Stomach (tissue), 9 donors: ENCODE data around the gene CPT1B. TPM values are rescaled to one million over a fixed set of nuclear protein-coding genes. Genes with fewer than 3 reads are reported as not detected.

ENCODE experiments used
- DNase-seq, 2 donors: peaks; one replicate each; pipeline versions ENCODE4 v3.0.0 to v3.0.0-alpha.2; 2013 to 2019
- H3K27ac ChIP-seq, 5 donors: fragments of 200-600 bp in 4 of 5; sonication (generic) in 4 of 5; one replicate each; pipeline ENCODE4 v1.5.1; 2013 to 2019; ENCODE audit warnings: mild to moderate bottlenecking in 1 of 5, moderate library complexity in 1 of 5
- H3K27me3 ChIP-seq, 3 donors: fragments of 200-600 bp; sonication (generic); one replicate each; pipeline ENCODE4 v1.5.1; 2017 to 2019; ENCODE audit warnings: mixed run types in 1 of 3
- H3K36me3 ChIP-seq, 4 donors: fragments of 200-600 bp; sonication (generic); 1 replicate in 3 of 4; 2 replicates in 1 of 4; pipeline ENCODE4 v1.5.1; 2016 to 2019
- H3K4me1 ChIP-seq, 4 donors: fragments of 200-600 bp; sonication (generic); one replicate each; pipeline ENCODE4 v1.5.1; 2016 to 2019
- H3K4me3 ChIP-seq, 4 donors: fragments of 200-600 bp; sonication (generic) in 3 of 4; one replicate each; pipeline ENCODE4 v1.5.1; 2016 to 2019; ENCODE audit warnings: mild to moderate bottlenecking in 1 of 4
- H3K9me3 ChIP-seq, 4 donors: fragments of 200-600 bp; sonication (generic); one replicate each; pipeline ENCODE4 v1.5.1; 2016 to 2019
- CTCF ChIP-seq, 7 experiments: fragments of 450-650 bp in 4 of 7; fragments of 200-600 bp in 3 of 7; sonication (generic) in 3 of 7; IDR thresholded peaks; one replicate each; pipeline ENCODE4 v1.5.1; 2016 to 2019; ENCODE audit warnings: antibody characterized with exemption in 7 of 7, control low read depth in 2 of 7, mild to moderate bottlenecking in 1 of 7
- EP300 ChIP-seq: sonication (generic); formaldehyde crosslinking; IDR thresholded peaks from one replicate; pipeline ENCODE4 v1.6.1; 2017; ENCODE audit warnings: antibody characterized with exemption
- POLR2A ChIP-seq, 4 donors: fragments of 450-650 bp; IDR thresholded peaks; one replicate each; pipeline ENCODE4 v1.6.1; 2016; ENCODE audit warnings: antibody characterized with exemption in 4 of 4, control low read depth in 2 of 4, mild to moderate bottlenecking in 1 of 4, moderate library complexity in 1 of 4
- POLR2AphosphoS5 ChIP-seq, 3 donors: sonication (generic); formaldehyde crosslinking; IDR thresholded peaks; one replicate each; pipeline ENCODE4 v1.6.1; 2016; ENCODE audit warnings: antibody characterized with exemption in 3 of 3
- WGBS, 5 donors: extraction: QIAGEN DNeasy Blood & Tissue Kit in 3 of 5; methylation state at CpG; one replicate each; pipeline versions ENCODE4 v1.1.5 to v1.1.7; 2013 to 2018; 5-methylcytosine and 5-hydroxymethylcytosine counted together
- intact Hi-C: fragments of 100-400 bp; cut with DNase I; formaldehyde crosslinking; loops from one replicate; pipeline ENCODE4 v1.15.1; 2023; ENCODE audit warnings: low total_unique reads
- polyA plus RNA-seq, 3 donors: library from polyadenylated mRNA; stranded (reverse); fragments of 200-250 nt; gene quantifications; one replicate each; pipeline ENCODE4 v1.2.3, GENCODE V29; 2013
- total RNA-seq, 5 donors: library from RNA; depleted of rRNA; stranded (reverse); fragments of >200 nt; gene quantifications; one replicate each; pipeline versions ENCODE4 v1.1.0 to v1.2.3, GENCODE V29; 2014 to 2016
- donor health status: healthy with polysubstance abuse.
- donor health status: Bipolar disorder and iron deficiency.
- donor health status: healthy.

CPT1B gene
- total and polyA plus RNA-seq, 8 donors = 6.6 to 164 (median 21.0) TPM

DNA sequence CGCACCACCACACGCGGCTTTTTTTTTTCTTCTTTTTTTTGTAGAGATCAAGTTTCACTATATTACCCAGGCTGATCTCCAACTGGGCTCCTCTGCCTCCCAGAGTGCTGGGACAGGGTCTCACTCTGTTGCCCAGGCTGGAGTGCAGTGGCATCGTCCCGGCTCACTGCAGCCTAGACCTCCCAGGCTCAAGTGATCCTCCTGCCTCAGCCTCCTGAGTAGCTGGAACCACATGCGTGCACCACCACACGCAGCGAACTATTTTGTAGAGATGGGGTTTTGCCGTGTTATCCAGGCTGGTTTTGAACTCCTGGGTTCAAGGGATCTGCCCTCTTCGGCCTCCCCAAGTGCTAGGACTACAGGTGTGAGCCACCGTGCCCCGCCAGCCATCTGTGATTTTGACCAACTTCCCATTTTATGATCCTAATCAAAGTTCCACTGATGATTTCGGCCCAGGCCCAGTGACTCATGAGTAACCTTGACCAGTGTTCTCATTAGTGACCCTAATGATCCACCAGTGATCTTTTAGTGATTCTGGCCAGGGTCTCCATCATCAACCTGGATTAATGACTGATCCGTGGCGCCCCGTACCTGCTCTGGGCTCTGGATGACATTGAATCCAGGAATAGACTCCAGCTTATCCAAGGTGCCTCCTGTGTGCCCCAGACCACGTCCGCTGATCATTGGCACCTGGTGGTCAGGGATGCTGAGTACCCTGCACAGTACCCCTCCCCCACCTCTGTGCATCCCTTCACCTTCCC, 50.1 kb downstream of the CPT1B start:
- H3K4me3 ChIP-seq = peak overlapping the region in 2 of 4 donors; percentile 53 to 80
- peaks cover 8 to 12% (median 12%) of the 10 kb centered on the region in 4 donors for H3K36me3 ChIP-seq
- 90 to 92% (median 92%) methylated on average over 15 to 18 of the region's 18 CpGs for WGBS, 5 donors
- H3K27me3 ChIP-seq = peaks cover 0 to 39% (median 0%) of the 10 kb centered on the region in 3 donors
- intact Hi-C loops = no loop called here
- TF ChIP-seq EP300 (no peak), POLR2AphosphoS5 (IDR thresholded peaks at IDR 0.05) (no peak), CTCF (IDR thresholded peaks at IDR 0.05) (no peak), POLR2A (IDR thresholded peaks at IDR 0.05) (no peak)
- no peaks in the 10 kb centered on the region for H3K9me3 ChIP-seq
- H3K27ac ChIP-seq = peak overlapping the region in 4 of 5 donors; percentile 92 to 98 (median 94)
- DNase-seq = no peak
- peaks cover 68 to 90% (median 84%) of the 10 kb centered on the region in 4 donors for H3K4me1 ChIP-seq

DNA sequence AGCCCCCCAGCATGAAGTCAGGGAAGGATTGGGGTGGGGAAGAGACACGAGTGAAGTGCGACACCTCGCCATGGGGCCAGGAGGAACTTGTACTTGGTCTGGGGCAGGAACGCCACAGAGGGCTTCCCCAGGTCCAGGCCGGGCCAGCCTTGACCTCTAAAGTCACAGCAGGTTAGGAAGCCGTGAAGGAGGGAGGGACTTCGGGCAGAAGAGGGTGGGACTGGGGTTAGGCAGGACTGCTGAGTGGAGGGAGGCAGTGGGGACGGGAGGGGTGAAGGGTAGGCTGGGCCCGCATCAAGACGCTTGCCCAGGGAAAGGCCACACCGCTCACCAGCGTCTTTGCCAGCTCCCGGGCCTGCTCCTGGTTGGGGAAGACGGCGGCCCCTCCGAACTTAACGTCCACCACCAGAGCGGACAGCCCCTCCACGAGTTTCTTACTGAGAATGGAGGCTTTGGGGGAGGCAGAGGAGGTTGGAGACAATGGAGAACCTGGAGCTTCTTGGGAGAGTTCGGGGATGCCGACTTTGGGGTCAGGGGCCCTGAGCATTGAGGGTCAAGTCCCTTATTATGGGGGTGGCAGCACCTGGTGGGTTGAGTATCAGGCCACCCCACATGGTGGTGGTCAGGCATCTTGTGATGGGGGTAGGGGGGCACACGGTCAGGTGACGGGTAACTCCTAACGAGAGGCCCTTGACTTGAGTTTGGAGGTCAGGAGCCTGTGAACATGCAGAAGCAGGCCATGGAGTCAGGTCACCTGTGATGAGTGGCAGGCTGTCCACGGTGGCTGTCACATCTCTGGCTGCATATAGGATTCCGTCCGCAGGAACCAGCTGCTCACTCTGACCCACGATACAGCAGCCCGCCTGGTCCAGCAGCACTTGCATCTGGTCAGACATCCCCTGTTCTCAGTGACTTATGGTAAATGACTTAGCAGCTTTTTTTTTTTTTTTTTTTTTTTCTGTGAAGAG, 51.1 kb downstream of the CPT1B start:
- Histone ChIP-seq H3K4me1 (peaks cover 60 to 81% (median 79%) of the 10 kb centered on the region in 4 donors), H3K9me3 (no peaks in the 10 kb centered on the region), H3K36me3 (peaks cover 18 to 22% (median 21%) of the 10 kb centered on the region in 4 donors), H3K27me3 (peaks cover 0 to 30% (median 0%) of the 10 kb centered on the region in 3 donors), H3K27ac (peak overlapping the region; percentile 92 to 98 (median 94)), H3K4me3 (peak overlapping the region; percentile 63 to 86 (median 80))
- peak; percentile 68 to 72 for DNase-seq
- TF ChIP-seq POLR2AphosphoS5 (IDR thresholded peaks at IDR 0.05) (peak in 2 of 3 donors; percentile 31 to 65), EP300 (no peak)
- intact Hi-C loops = no loop called here
- WGBS, 5 donors = 39 to 59% (median 48%) methylated on average over 28 to 29 of the region's 29 CpGs

GRCh38 chr22:50526108-50526833, 52.0 kb downstream of the CPT1B start:
- peak overlapping the region; percentile 92 to 98 (median 94) for H3K27ac ChIP-seq
- H3K4me1 ChIP-seq = peaks cover 51 to 73% (median 71%) of the 10 kb centered on the region in 4 donors
- intact Hi-C loops = no loop called here
- peaks cover 0 to 22% (median 0%) of the 10 kb centered on the region in 3 donors for H3K27me3 ChIP-seq
- peak; percentile 83 to 94 for DNase-seq
- peak in 2 of 3 donors; percentile 36 to 65 for TF ChIP-seq POLR2AphosphoS5 (IDR thresholded peaks at IDR 0.05)
- TF ChIP-seq EP300 = no peak
- no peak for TF ChIP-seq POLR2A (IDR thresholded peaks at IDR 0.05)
- TF ChIP-seq CTCF (IDR thresholded peaks at IDR 0.05) = peak in 5 of 7 experiments; percentile 8 to 74 (median 54)
- H3K36me3 ChIP-seq = peaks cover 24 to 31% (median 30%) of the 10 kb centered on the region in 4 donors
- peak overlapping the region; percentile 63 to 86 (median 80) for H3K4me3 ChIP-seq
- H3K9me3 ChIP-seq = no peaks in the 10 kb centered on the region
- WGBS, 5 donors = 0 to 5% (median 1%) methylated on average over 1 to 76 of the region's 77 CpGs

DNA sequence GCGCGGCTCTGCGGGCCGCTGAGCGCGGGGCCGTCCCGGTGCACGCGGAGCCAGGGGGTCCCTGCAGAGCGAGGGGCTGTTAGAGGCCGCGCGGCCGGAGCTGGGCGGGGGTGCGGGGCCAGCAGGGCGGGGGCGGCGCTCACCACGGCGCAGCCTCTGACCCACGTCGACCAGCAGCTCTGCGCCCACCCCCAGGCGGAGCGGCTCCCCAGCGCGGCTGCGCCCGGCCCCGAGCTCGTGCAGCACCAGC, 52.4 kb downstream of the CPT1B start:
- Histone ChIP-seq H3K27me3 (peaks cover 0 to 17% (median 0%) of the 10 kb centered on the region in 3 donors), H3K4me1 (peaks cover 46 to 68% (median 66%) of the 10 kb centered on the region in 4 donors), H3K9me3 (no peaks in the 10 kb centered on the region), H3K27ac (peak overlapping the region; percentile 92 to 98 (median 94)), H3K36me3 (peaks cover 24 to 36% (median 35%) of the 10 kb centered on the region in 4 donors), H3K4me3 (peak overlapping the region; percentile 63 to 86 (median 80))
- DNase-seq = no peak
- TF ChIP-seq CTCF (IDR thresholded peaks at IDR 0.05) (peak in 2 of 7 experiments; percentile 5 to 25), POLR2A (IDR thresholded peaks at IDR 0.05) (no peak)
- 0 to 1% (median 0%) methylated on average over 10 to 33 of the region's 33 CpGs; no CpG with 5 or more reads in 1 of the 5 donors for WGBS, 5 donors
- intact Hi-C loops = no loop called here
